Limb (tissue), 2 donors: ENCODE measurements around the gene TMEM218.

Experiments
- DNase-seq, 2 donors: peaks; one replicate each; pipeline ENCODE4 v3.0.0-alpha.2; 2016; ENCODE audit errors: extremely low spot score in 2 of 2

Gene TMEM218

GRCh38 chr11:125129316-125129993 lies 18.0 kb upstream of the TMEM218 start:
- DNase-seq: no peak

GRCh38 chr11:125128450-125128849 lies 17.0 kb upstream of the TMEM218 start:
- DNase-seq: no peak

- no peak for DNase-seq
Observed at GRCh38 chr11:125124618-125124992, 13.2 kb upstream of the TMEM218 start.

GRCh38 chr11:125123947-125124617 lies 12.7 kb upstream of the TMEM218 start:
- DNase-seq: peak; percentile 50 to 56

- DNase-seq: no peak
Observed at GRCh38 chr11:125123194-125123946, 11.9 kb upstream of the TMEM218 start.

- DNase-seq: no peak
Observed at GRCh38 chr11:125117429-125117828, 6.0 kb upstream of the TMEM218 start.

GRCh38 chr11:125114518-125114917 lies 3.1 kb upstream of the TMEM218 start:
- DNase-seq: no peak

- DNase-seq: no peak
Observed at GRCh38 chr11:125112208-125112604, 780 bp upstream of the TMEM218 start.

GRCh38 chr11:125111001-125111342 lies 454 bp downstream of the TMEM218 start:
- peak in 1 of 2 donors; percentile 2 for DNase-seq

GRCh38 chr11:125110506-125110905 lies 920 bp downstream of the TMEM218 start:
- no peak for DNase-seq

- DNase-seq: no peak
Observed at GRCh38 chr11:125108469-125108868, 3.0 kb downstream of the TMEM218 start.

- DNase-seq: no peak
Observed at GRCh38 chr11:125105926-125106325, 5.5 kb downstream of the TMEM218 start.

GRCh38 chr11:125102510-125102909 lies 8.9 kb downstream of the TMEM218 start:
- no peak for DNase-seq

- DNase-seq: no peak
Observed at GRCh38 chr11:125102025-125102424, 9.4 kb downstream of the TMEM218 start.

GRCh38 chr11:125101596-125101995 lies 9.8 kb downstream of the TMEM218 start:
- DNase-seq: no peak

GRCh38 chr11:125100136-125100535 lies 11.3 kb downstream of the TMEM218 start:
- no peak for DNase-seq

GRCh38 chr11:125094731-125095130 lies 16.7 kb downstream of the TMEM218 start:
- DNase-seq: no peak

- DNase-seq: no peak
Observed at GRCh38 chr11:125093502-125093901, 17.9 kb downstream of the TMEM218 start.

GRCh38 chr11:125092669-125093068 lies 18.8 kb downstream of the TMEM218 start:
- DNase-seq: no peak

GRCh38 chr11:125091877-125092664 lies 19.4 kb downstream of the TMEM218 start:
- no peak for DNase-seq

GRCh38 chr11:125091247-125091876 lies 20.1 kb downstream of the TMEM218 start:
- DNase-seq: peak; percentile 73 to 87
